Measurements from ENCODE around the gene PTGS2. TPM values are rescaled to one million over a fixed set of nuclear protein-coding genes. Genes with fewer than 3 reads are reported as not detected.

PTGS2 gene
- polyA plus RNA-seq, 1 donor: 1.3 TPM

Other genes starting within 250 kb of the PTGS2 start
- 0.54 TPM for gene PDC, start 219.3 kb downstream of the PTGS2 start, polyA plus RNA-seq (ENCODE audit: insufficient read length)
- gene PLA2G4A, start 148.5 kb upstream of the PTGS2 start, polyA plus RNA-seq (ENCODE audit: insufficient read length): 3.2 TPM